GM21526 (cell line): Measurements from ENCODE around the gene H6PD.

Experiments
- ATAC-seq: cut with Tn5 transposase; IDR thresholded peaks from one replicate; pipeline ENCODE4 v1.9.1; 2021; ENCODE audit warnings: moderate library complexity; ENCODE audit not compliant: unreplicated experiment, low FRiP score

The H6PD gene

GRCh38 chr1:9203511-9203982 lies 31.0 kb upstream of the H6PD start:
- no peak for ATAC-seq

- ATAC-seq = no peak
Observed at GRCh38 chr1:9204156-9204720, 30.3 kb upstream of the H6PD start.

DNA sequence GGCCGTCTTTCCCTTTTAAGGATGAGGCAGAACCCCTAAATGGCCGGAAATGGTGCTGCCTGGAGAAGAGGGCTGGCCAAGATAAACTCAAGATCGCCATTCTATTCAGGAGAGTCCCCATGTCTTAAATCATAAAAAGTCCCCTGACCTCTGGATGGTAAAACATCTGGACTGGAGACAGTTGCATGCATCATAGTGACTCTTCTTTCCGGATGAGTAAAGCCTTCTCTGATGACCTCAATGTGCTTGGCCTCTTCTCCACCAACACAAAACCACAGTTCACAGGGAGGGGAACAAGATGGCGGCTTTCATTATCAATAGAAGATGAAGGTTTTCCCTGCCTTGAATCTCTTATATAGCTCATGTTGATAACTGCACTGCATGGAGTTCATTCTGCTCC lies 27.5 kb upstream of the H6PD start:
- ATAC-seq = no peak

- ATAC-seq = no peak
Observed at GRCh38 chr1:9207715-9208114, 26.9 kb upstream of the H6PD start.

- ATAC-seq = no peak
Observed at GRCh38 chr1:9211291-9211811, 23.2 kb upstream of the H6PD start.

DNA sequence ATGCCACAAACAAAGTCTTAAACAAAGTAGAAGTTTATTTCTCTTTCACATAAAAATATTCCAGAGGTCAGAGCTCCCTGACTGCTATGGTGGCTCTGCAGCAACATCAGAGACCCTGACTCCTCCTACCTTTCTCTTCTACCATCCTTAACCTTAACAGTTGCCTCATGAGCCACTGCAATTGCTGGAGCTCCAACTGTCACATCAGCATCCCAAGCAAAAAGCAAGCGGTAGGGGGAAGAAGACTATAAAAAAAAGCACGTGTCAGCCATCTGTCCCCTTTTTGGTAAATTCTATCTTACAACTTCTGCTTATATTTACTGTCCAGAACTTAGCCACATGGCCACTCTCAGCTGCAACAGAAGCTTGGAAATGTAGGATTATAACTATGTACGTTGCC lies 21.8 kb upstream of the H6PD start:
- no peak for ATAC-seq

DNA sequence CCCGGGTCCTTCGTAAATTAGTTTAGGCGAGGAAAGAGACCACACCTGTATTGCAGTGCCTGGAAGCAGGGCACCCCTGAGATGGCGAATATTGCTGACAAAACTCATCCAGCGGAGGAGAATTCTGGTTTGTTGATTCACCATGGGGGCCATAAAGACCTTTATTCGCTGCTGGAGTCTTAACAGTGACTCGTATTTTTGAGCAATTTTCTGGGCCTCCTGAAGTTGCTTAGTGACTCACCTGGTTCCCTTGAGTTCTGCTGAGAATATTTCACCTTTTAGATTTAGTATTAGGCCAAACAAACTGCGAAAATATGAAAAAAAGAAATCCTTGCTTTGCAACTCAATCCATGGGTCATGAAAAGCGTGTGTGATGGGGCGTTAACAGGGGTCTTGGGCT lies 20.6 kb upstream of the H6PD start:
- no peak for ATAC-seq

GRCh38 chr1:9218917-9219316 lies 15.7 kb upstream of the H6PD start:
- ATAC-seq = no peak

GRCh38 chr1:9222846-9223625 lies 11.5 kb upstream of the H6PD start:
- ATAC-seq = no peak

GRCh38 chr1:9224664-9225410 lies 9.7 kb upstream of the H6PD start:
- no peak for ATAC-seq

DNA sequence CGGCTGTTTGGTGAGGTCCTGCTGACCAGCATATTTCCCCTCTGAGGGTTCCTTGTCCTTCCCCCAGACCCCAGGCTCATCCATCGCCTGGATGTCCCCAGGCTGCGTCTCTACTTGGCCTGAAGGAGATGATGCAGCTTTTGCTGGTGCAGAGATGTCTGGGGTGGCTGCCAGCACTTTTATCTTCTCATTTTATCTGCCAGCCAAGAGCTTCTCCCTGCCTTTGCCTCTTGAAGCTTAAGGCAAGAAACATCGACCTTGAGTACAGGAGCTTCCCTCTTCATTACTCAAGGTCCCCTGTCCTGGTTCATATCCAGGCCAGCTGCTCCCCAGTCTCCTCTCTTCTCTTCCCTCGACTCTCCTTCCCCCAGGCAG lies 9.2 kb upstream of the H6PD start:
- no peak for ATAC-seq

DNA sequence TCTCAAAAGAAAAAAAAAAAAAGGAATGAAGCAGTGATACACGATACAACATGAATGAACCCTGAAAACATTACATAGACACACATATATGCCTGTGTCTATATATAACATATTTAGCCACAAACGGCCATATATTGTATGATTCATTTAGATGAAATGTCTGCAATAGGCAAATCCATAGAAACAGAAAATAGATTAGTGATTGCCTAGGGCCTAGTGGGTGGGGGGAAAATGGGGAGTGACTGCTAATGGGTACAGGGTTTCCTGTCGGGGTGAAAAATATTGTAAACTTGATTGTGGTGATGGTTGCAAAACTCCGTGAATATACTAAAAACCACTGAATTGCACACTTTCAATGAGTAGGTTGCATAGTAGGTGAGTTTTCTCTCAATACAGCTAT lies 6.0 kb upstream of the H6PD start:
- ATAC-seq = no peak

- ATAC-seq = no peak
Observed at GRCh38 chr1:9229549-9229948, 5.0 kb upstream of the H6PD start.

GRCh38 chr1:9230869-9231533 lies 3.6 kb upstream of the H6PD start:
- no peak for ATAC-seq

GRCh38 chr1:9231648-9232332 lies 2.8 kb upstream of the H6PD start:
- ATAC-seq = no peak

DNA sequence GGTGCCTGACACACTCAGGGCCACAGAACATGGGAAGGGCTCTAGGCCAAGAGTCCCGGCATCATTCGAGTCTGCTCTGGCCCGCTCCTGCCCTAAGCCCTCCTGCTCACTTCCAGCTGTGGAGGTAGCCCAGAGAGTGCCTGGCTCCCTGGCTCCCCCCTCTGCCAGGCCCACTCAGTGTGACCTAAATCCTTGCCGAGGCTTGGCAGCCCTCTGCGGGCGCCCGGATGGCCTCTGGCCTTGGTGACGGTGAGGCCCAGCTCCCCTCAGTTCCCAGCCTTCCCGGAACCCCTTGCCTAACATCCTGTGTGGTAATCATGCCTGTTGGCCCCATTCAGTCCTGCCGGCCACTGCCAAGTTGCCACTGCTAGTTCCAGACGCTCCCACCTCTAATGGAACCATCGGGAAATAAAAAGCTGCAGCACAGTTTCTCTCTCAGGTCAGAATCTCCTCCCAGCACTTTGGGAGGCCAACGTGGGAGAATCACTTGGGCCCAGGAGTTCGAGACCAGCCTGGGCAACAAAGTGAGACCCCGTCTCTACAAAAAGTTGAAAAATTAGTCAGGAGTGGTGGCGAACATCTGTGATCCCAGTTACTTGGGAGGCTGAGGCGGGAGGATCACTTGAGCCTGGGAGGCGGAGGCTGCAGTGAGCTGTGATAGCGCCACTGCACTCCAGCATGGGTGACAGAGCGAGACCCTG lies 1.2 kb upstream of the H6PD start:
- ATAC-seq = no peak

- no peak for ATAC-seq
Observed at GRCh38 chr1:9233942-9234222, 692 bp upstream of the H6PD start.

- no peak for ATAC-seq
Observed at GRCh38 chr1:9235096-9235459, 504 bp downstream of the H6PD start.

GRCh38 chr1:9235560-9235959 lies 986 bp downstream of the H6PD start:
- no peak for ATAC-seq

GRCh38 chr1:9238134-9238533 lies 3.6 kb downstream of the H6PD start:
- no peak for ATAC-seq
